Thyroid gland (tissue), 4 donors: ENCODE measurements around the gene TMEM272. TPM values are rescaled to one million over a fixed set of nuclear protein-coding genes. Genes with fewer than 3 reads are reported as not detected.

Source experiments
- DNase-seq, 2 donors: peaks; one replicate each; pipeline ENCODE4 v3.0.0-alpha.2; 2019
- H3K27ac ChIP-seq, 3 donors: fragments of 200-600 bp; sonication (generic); 1 replicate in 2 of 3; 2 replicates in 1 of 3; pipeline ENCODE4 v1.5.1; 2016 to 2019; ENCODE audit warnings: mild to moderate bottlenecking in 1 of 3, moderate library complexity in 1 of 3
- H3K27me3 ChIP-seq: fragments of 200-600 bp; sonication (generic); one replicate; pipeline ENCODE4 v1.5.1; 2019
- H3K36me3 ChIP-seq, 2 donors: fragments of 200-600 bp; sonication (generic); one replicate each; pipeline ENCODE4 v1.5.1; 2016 to 2019
- H3K4me1 ChIP-seq, 2 donors: fragments of 200-600 bp; sonication (generic); one replicate each; pipeline ENCODE4 v1.5.1; 2017 to 2019
- H3K4me3 ChIP-seq, 3 donors: fragments of 200-600 bp; sonication (generic); replicated peaks in 1 of 3; 1 replicate in 2 of 3; 2 replicates in 1 of 3; pipeline ENCODE4 v1.5.1; 2016; ENCODE audit warnings: mild to moderate bottlenecking in 1 of 3
- H3K9me3 ChIP-seq: fragments of 200-600 bp; sonication (generic); one replicate; pipeline ENCODE4 v1.5.1; 2017
- POLR2A ChIP-seq, 2 donors: fragments of 450-650 bp; IDR thresholded peaks; one replicate each; pipeline ENCODE4 v1.6.1; 2017; ENCODE audit warnings: antibody characterized with exemption in 2 of 2, mild to moderate bottlenecking in 2 of 2, moderate library complexity in 1 of 2
- WGBS, 2 donors: methylation state at CpG; one replicate each; pipeline ENCODE4 v1.1.5; 2017; 5-methylcytosine and 5-hydroxymethylcytosine counted together
- intact Hi-C: fragments of 100-400 bp; cut with DNase I; formaldehyde crosslinking; loops from one replicate; pipeline ENCODE4 v1.15.1; 2023
- total RNA-seq, 4 donors: library from RNA; depleted of rRNA; stranded (reverse); fragments of >200 nt; gene quantifications; one replicate each; pipeline ENCODE4 v1.2.3, GENCODE V29; 2016
- TF ChIP-seq, protein P1 (sequence below), 6 experiments: fragments of 200-600 bp in 3 of 6; fragments of 450-650 bp in 3 of 6; sonication (generic) in 3 of 6; IDR thresholded peaks; one replicate each; pipeline ENCODE4 v1.5.1; 2016 to 2019; ENCODE audit warnings: antibody characterized with exemption in 6 of 6, mild to moderate bottlenecking in 2 of 6, inconsistent platforms in 1 of 6, moderate library complexity in 1 of 6

Gene TMEM272
- total RNA-seq, 4 donors from 2014 or later: not detected

DNA sequence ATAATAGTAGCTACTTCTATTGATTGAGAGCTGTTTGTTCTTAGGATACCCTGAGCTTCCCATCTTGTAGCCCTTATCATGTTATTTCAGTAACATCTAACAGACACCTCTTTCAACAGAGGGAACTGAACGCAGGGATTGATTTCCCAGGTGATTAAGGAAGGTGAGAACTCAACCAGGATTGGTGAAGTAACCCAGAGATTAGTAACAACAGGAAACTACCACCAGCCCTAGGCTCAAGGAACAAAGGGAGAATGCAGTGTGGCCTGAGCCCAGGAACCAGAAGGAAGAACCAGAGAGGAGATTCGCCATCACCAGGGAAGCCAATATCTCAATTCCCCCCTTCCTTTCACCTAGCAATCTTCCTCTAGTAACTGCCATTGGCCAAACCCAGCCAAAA is 49.6 kb downstream of the TMEM272 start:
- Histone ChIP-seq H3K4me3 (no peak overlapping the region), H3K27me3 (no peaks in the 10 kb centered on the region), H3K27ac (peak overlapping the region; percentile 56 to 71 (median 63)), H3K4me1 (peaks cover 35 to 48% of the 10 kb centered on the region in 2 donors), H3K9me3 (no peaks in the 10 kb centered on the region), H3K36me3 (no peaks in the 10 kb centered on the region)
- WGBS, 2 donors: 91 to 95% methylated on average over 2 of the region's 2 CpGs
- TF ChIP-seq POLR2A (IDR thresholded peaks at IDR 0.05): no peak
- TF ChIP-seq, protein P1, sequence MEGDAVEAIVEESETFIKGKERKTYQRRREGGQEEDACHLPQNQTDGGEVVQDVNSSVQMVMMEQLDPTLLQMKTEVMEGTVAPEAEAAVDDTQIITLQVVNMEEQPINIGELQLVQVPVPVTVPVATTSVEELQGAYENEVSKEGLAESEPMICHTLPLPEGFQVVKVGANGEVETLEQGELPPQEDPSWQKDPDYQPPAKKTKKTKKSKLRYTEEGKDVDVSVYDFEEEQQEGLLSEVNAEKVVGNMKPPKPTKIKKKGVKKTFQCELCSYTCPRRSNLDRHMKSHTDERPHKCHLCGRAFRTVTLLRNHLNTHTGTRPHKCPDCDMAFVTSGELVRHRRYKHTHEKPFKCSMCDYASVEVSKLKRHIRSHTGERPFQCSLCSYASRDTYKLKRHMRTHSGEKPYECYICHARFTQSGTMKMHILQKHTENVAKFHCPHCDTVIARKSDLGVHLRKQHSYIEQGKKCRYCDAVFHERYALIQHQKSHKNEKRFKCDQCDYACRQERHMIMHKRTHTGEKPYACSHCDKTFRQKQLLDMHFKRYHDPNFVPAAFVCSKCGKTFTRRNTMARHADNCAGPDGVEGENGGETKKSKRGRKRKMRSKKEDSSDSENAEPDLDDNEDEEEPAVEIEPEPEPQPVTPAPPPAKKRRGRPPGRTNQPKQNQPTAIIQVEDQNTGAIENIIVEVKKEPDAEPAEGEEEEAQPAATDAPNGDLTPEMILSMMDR (IDR thresholded peaks at IDR 0.05): no peak
- no peak for DNase-seq
- intact Hi-C loops: no loop called here

DNA sequence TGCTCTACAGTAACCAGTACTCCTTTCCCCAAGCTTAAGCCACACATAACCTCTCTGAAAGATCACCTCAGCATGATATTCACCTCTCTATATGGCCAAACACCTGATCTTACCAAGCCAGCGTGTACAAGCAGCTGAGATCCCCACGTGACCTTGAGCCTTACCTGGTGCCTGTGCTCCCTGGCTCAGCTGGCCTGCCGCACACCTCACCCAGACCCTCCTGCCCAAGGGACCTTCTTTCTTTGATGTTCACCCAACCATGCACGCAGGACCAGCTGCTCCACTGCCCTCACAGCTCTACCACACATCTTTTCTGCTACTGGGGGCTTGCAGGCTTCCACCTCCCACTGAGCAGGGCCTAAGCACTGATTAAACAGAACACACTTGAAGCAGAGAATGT is 50.0 kb downstream of the TMEM272 start:
- no peak overlapping the region for H3K4me3 ChIP-seq
- H3K27me3 ChIP-seq: no peaks in the 10 kb centered on the region
- H3K4me1 ChIP-seq: peaks cover 40 to 52% of the 10 kb centered on the region in 2 donors
- no peaks in the 10 kb centered on the region for H3K9me3 ChIP-seq
- no peaks in the 10 kb centered on the region for H3K36me3 ChIP-seq
- whole genome bisulfite sequencing, 2 donors: 58 to 60% methylated on average over 4 of the region's 4 CpGs
- DNase-seq: no peak
- intact Hi-C loops: no loop called here
- TF ChIP-seq, protein P1 (IDR thresholded peaks at IDR 0.05): no peak
- no peak for TF ChIP-seq POLR2A (IDR thresholded peaks at IDR 0.05)
- H3K27ac ChIP-seq: peak overlapping the region; percentile 56 to 71 (median 63)

DNA sequence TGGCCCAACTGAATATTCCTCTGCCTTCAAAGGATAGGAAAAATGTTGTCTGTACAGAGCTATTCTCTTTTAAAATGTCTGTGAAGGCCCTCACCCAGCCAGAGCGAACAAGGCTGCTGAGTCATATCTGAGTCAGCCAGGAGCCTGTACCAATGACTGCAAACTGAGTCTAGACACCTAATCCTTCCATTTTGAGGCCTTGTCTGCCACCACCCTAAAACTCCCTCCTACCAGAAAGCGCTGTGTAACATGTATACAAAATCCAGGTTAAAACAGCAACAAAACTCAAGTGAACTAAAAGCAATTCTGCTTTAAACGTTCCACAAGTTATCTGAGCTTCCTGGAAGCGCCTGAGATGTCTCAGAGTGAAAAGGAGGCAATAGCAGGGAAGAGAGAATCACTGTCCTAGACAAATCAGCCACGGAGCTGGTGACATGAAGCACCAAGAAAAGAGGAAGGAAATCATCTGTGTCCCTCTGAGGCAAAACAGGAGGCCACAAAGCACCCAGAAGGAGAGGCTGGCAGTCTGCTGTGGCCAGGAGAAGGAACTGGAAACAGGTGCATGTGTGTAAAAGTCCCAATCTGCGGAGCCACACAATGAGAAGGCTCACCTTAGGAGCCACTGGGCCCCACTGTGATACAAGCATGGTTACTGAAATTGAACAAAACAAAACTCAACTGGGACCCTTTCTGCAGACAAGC is 51.3 kb downstream of the TMEM272 start:
- no peak for DNase-seq
- Histone ChIP-seq H3K4me1 (peaks cover 45 to 63% of the 10 kb centered on the region in 2 donors), H3K9me3 (no peaks in the 10 kb centered on the region), H3K4me3 (no peak overlapping the region), H3K27me3 (no peaks in the 10 kb centered on the region), H3K36me3 (no peaks in the 10 kb centered on the region), H3K27ac (peak overlapping the region; percentile 19 to 71 (median 56))
- intact Hi-C loops: no loop called here
- TF ChIP-seq, protein P1 (IDR thresholded peaks at IDR 0.05): no peak
- WGBS, 2 donors: 75 to 83% methylated on average over 6 of the region's 6 CpGs

DNA sequence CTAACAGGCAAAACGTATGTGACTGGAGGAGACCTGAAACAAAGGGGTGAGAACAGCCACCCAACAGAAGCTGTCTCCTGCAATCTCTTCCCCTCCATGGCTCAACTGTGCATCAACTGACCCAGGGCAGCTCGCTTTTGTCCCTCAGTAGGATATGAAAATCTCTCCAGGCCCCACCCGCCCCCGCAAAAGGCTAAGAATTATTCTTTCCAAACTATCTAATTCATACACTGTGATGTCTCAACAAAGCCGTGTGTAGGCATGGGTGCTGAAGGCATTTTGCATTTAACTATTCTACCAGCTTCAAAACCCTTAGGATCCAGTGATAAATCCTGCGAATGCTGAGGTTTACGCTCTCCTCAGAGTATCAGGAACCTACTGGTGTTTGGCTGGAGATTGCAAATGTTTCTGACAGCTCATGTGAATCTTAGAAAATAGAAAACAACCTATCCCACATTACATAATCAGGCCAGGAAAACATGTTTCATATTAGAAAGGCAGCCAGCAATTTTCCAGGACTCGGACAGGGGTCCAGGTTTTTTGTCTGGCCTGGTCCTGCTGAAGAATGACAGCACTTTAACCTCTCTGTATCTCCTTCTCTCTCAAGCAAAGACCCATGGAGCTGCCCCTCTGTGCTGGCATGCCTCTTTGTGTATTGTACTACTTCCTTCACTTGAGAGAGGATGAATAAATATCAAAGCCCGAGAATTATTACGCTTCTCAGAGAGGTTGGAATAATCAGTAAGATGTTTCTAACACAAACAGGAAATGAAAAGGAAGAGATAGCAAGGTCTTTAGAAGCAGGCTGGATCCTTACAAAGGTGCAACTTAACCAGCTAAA is 58.3 kb downstream of the TMEM272 start:
- WGBS, 2 donors: 70 to 72% methylated on average over 10 of the region's 10 CpGs
- peak overlapping the region in 2 of 3 donors; percentile 27 to 63 for H3K27ac ChIP-seq
- no peaks in the 10 kb centered on the region for H3K36me3 ChIP-seq
- TF ChIP-seq, protein P1 (IDR thresholded peaks at IDR 0.05): no peak
- no peak for TF ChIP-seq POLR2A (IDR thresholded peaks at IDR 0.05)
- no peak overlapping the region for H3K4me3 ChIP-seq
- no peaks in the 10 kb centered on the region for H3K27me3 ChIP-seq
- H3K9me3 ChIP-seq: no peaks in the 10 kb centered on the region
- intact Hi-C loops: no loop called here
- H3K4me1 ChIP-seq: peaks cover 24 to 35% of the 10 kb centered on the region in 2 donors
- DNase-seq: no peak
